ENCODE data around the gene HDHD2.

GRCh38 chr18:47146206-47146605 lies 4.1 kb downstream of the HDHD2 start:
- TF ChIP-seq EP300 (IDR thresholded peaks at IDR 0.05) (no peak), CTCF (IDR thresholded peaks at IDR 0.05) (no peak), POLR2A (IDR thresholded peaks at IDR 0.05) (no peak)

All from tibial nerve (tissue), 4 donors.